HEK293 (cell line): ENCODE measurements around the gene SCYL1.

Experiments
- GLI2 ChIP-seq: fragments of 450-650 bp; formaldehyde crosslinking; IDR thresholded peaks from 2 replicates; pipeline ENCODE4; 2017; ENCODE audit warnings: missing biosample characterization, missing genetic modification characterization, low read depth, borderline replicate concordance
- OSR2 ChIP-seq: fragments of 450-650 bp; formaldehyde crosslinking; IDR thresholded peaks from 2 replicates; pipeline ENCODE4 v1.5.1; 2016; ENCODE audit warnings: missing biosample characterization, missing genetic modification characterization
- SCRT2 ChIP-seq: fragments of 450-650 bp; formaldehyde crosslinking; IDR thresholded peaks from 2 replicates; pipeline ENCODE4 v1.5.1; 2016; ENCODE audit warnings: missing biosample characterization, missing genetic modification characterization
- SP2 ChIP-seq: fragments of 450-650 bp; formaldehyde crosslinking; IDR thresholded peaks from 2 replicates; pipeline ENCODE4 v1.5.1; 2016; ENCODE audit warnings: missing biosample characterization, missing genetic modification characterization
- SP3 ChIP-seq: fragments of 450-650 bp; formaldehyde crosslinking; IDR thresholded peaks from 2 replicates; pipeline ENCODE4 v1.5.1; 2016; ENCODE audit warnings: missing biosample characterization, missing genetic modification characterization
- ZBTB11 ChIP-seq: fragments of 450-650 bp; formaldehyde crosslinking; conservative IDR thresholded peaks from 2 replicates; pipeline ENCODE4 v1.5.1; 2016; ENCODE audit warnings: low read depth, missing biosample characterization, missing genetic modification characterization
- ZBTB7A ChIP-seq: fragments of 450-650 bp; formaldehyde crosslinking; IDR thresholded peaks from 2 replicates; pipeline ENCODE4 v1.5.1; 2016; ENCODE audit warnings: low read depth, missing biosample characterization, missing genetic modification characterization
- ZNF175 ChIP-seq: fragments of 450-650 bp; formaldehyde crosslinking; IDR thresholded peaks from 2 replicates; pipeline ENCODE4 v1.5.1; 2016; ENCODE audit warnings: missing biosample characterization, missing genetic modification characterization
- ZNF184 ChIP-seq: fragments of 450-650 bp; IDR thresholded peaks from 2 replicates; pipeline ENCODE4 v1.5.1; 2018; ENCODE audit warnings: missing biosample characterization, mild to moderate bottlenecking, missing genetic modification characterization
- ZNF214 ChIP-seq: fragments of 450-650 bp; formaldehyde crosslinking; IDR thresholded peaks from 2 replicates; pipeline ENCODE4 v1.5.1; 2017; ENCODE audit warnings: missing biosample characterization, mild to moderate bottlenecking, missing genetic modification characterization, borderline replicate concordance
- ZNF223 ChIP-seq: fragments of 450-650 bp; formaldehyde crosslinking; IDR thresholded peaks from 2 replicates; pipeline ENCODE4 v1.5.1; 2016; ENCODE audit warnings: missing biosample characterization, missing genetic modification characterization
- ZNF391 ChIP-seq: fragments of 450-650 bp; formaldehyde crosslinking; IDR thresholded peaks from 2 replicates; pipeline ENCODE4 v1.5.1; 2016; ENCODE audit warnings: low read depth, missing biosample characterization, missing genetic modification characterization, borderline replicate concordance
- ZNF548 ChIP-seq: fragments of 450-650 bp; formaldehyde crosslinking; IDR thresholded peaks from 2 replicates; pipeline ENCODE4 v1.5.1; 2016; ENCODE audit warnings: missing biosample characterization, missing genetic modification characterization
- ZNF626 ChIP-seq: fragments of 450-650 bp; sonication (Bioruptor Pico); formaldehyde crosslinking; IDR thresholded peaks from 2 replicates; pipeline ENCODE4 v1.5.1; 2018; ENCODE audit warnings: missing biosample characterization, missing genetic modification characterization, inconsistent platforms
- ZNF639 ChIP-seq: fragments of 450-650 bp; formaldehyde crosslinking; IDR thresholded peaks from 2 replicates; pipeline ENCODE4 v1.5.1; 2016; ENCODE audit warnings: missing biosample characterization, missing genetic modification characterization
- ZNF660 ChIP-seq: fragments of 450-650 bp; IDR thresholded peaks from 2 replicates; pipeline ENCODE4 v1.5.1; 2018; ENCODE audit warnings: missing biosample characterization, mild to moderate bottlenecking, missing genetic modification characterization
- ZNF664 ChIP-seq: fragments of 450-650 bp; formaldehyde crosslinking; IDR thresholded peaks from 2 replicates; pipeline ENCODE4 v1.5.1; 2016; ENCODE audit warnings: missing biosample characterization, missing genetic modification characterization
- ZNF747 ChIP-seq: fragments of 450-650 bp; formaldehyde crosslinking; IDR thresholded peaks from 2 replicates; pipeline ENCODE4 v1.5.1; 2016; ENCODE audit warnings: missing biosample characterization, missing genetic modification characterization
- ZNF843 ChIP-seq: fragments of 450-650 bp; formaldehyde crosslinking; IDR thresholded peaks from 2 replicates; pipeline ENCODE4 v1.5.1; 2016; ENCODE audit warnings: missing biosample characterization, missing genetic modification characterization
- TF ChIP-seq, protein P1 (sequence below): fragments of 450-650 bp; formaldehyde crosslinking; IDR thresholded peaks from 2 replicates; pipeline ENCODE4 v1.5.1; 2016; ENCODE audit warnings: missing biosample characterization, missing genetic modification characterization
- TF ChIP-seq, protein P2 (sequence below): fragments of 450-650 bp; formaldehyde crosslinking; IDR thresholded peaks from 2 replicates; pipeline ENCODE4 v1.5.1; 2016; ENCODE audit warnings: missing biosample characterization, missing genetic modification characterization
- TF ChIP-seq, protein P3 (sequence below): fragments of 450-650 bp; formaldehyde crosslinking; IDR thresholded peaks from 2 replicates; pipeline ENCODE4 v1.5.1; 2016; ENCODE audit warnings: missing biosample characterization, missing genetic modification characterization, low read depth
- TF ChIP-seq, protein P4 (sequence below): fragments of 450-650 bp; formaldehyde crosslinking; IDR thresholded peaks from 2 replicates; pipeline ENCODE4 v1.5.1; 2017; ENCODE audit warnings: missing biosample characterization, mild to moderate bottlenecking, missing genetic modification characterization, moderate library complexity
- TF ChIP-seq, protein P5 (sequence below): fragments of 450-650 bp; formaldehyde crosslinking; IDR thresholded peaks from 2 replicates; pipeline ENCODE4 v1.5.1; 2016; ENCODE audit warnings: missing biosample characterization, missing genetic modification characterization

The SCYL1 gene

DNA sequence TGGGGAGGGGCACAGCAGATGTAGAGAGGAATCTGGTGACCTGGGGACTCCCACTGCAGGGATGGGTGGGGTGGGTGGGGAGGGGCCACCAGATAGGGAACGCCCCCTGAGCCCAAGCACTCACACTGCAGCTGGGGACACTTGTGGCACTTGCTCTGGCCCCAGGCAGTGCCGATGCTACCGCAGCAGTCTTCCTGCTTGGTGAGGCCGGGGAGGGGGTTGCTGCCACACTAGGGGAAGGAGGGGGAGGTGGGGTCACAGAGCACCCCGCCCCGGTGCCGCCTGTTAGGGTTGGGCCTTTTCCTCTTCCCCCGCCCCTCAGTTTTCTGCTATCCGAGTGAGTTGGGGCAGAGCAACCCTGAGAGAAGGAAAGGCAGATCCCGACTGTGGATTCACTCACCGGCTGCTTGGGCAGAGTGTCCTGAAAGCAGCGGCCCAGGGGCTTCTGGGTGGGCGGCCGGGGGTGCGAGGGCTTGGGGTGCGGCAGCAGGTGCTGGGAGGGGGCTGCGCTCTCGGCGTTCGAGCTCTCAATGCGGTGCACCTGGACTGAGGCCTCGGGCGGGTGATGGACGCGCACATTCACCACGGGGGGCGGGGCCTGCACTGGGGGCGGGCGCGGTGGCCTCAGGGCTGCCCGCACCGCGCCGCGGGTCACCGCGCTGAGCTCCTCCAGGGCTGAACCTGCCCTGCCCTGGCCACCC is 28.6 kb downstream of the SCYL1 start (continued):
- TF ChIP-seq, protein P1, sequence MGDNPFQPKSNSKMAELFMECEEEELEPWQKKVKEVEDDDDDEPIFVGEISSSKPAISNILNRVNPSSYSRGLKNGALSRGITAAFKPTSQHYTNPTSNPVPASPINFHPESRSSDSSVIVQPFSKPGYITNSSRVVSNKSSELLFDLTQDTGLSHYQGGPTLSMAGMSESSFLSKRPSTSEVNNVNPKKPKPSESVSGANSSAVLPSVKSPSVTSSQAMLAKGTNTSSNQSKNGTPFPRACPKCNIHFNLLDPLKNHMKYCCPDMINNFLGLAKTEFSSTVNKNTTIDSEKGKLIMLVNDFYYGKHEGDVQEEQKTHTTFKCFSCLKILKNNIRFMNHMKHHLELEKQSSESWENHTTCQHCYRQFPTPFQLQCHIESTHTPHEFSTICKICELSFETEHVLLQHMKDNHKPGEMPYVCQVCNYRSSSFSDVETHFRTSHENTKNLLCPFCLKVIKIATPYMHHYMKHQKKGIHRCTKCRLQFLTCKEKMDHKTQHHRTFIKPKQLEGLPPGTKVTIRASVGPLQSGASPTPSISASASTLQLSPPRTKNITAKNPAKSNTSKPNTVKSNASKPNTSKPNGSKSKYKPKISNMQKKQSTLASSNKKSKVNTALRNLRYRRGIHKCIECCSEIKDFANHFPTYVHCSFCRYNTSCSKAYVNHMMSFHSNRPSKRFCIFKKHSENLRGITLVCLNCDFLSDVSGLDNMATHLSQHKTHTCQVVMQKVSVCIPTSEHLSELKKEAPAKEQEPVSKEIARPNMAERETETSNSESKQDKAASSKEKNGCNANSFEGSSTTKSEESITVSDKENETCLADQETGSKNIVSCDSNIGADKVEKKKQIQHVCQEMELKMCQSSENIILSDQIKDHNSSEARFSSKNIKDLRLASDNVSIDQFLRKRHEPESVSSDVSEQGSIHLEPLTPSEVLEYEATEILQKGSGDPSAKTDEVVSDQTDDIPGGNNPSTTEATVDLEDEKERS (tag by site-specific recombination) = no peak
- TF ChIP-seq ZNF747 (tag by site-specific recombination) = no peak
- no peak for TF ChIP-seq ZBTB7A (tag by site-specific recombination)
- no peak for TF ChIP-seq ZNF664 (tag by site-specific recombination)
- no peak for TF ChIP-seq ZNF184
- TF ChIP-seq, protein P2, sequence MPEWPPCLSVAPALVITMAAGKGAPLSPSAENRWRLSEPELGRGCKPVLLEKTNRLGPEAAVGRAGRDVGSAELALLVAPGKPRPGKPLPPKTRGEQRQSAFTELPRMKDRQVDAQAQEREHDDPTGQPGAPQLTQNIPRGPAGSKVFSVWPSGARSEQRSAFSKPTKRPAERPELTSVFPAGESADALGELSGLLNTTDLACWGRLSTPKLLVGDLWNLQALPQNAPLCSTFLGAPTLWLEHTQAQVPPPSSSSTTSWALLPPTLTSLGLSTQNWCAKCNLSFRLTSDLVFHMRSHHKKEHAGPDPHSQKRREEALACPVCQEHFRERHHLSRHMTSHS (tag by site-specific recombination) = no peak
- no peak for TF ChIP-seq ZNF391 (tag by site-specific recombination)
- TF ChIP-seq, protein P3, sequence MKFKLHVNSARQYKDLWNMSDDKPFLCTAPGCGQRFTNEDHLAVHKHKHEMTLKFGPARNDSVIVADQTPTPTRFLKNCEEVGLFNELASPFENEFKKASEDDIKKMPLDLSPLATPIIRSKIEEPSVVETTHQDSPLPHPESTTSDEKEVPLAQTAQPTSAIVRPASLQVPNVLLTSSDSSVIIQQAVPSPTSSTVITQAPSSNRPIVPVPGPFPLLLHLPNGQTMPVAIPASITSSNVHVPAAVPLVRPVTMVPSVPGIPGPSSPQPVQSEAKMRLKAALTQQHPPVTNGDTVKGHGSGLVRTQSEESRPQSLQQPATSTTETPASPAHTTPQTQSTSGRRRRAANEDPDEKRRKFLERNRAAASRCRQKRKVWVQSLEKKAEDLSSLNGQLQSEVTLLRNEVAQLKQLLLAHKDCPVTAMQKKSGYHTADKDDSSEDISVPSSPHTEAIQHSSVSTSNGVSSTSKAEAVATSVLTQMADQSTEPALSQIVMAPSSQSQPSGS = no peak
- peak; percentile 54 for TF ChIP-seq SP2 (tag by site-specific recombination)
- peak; percentile 93 for TF ChIP-seq SCRT2 (tag by site-specific recombination)
- TF ChIP-seq, protein P4, sequence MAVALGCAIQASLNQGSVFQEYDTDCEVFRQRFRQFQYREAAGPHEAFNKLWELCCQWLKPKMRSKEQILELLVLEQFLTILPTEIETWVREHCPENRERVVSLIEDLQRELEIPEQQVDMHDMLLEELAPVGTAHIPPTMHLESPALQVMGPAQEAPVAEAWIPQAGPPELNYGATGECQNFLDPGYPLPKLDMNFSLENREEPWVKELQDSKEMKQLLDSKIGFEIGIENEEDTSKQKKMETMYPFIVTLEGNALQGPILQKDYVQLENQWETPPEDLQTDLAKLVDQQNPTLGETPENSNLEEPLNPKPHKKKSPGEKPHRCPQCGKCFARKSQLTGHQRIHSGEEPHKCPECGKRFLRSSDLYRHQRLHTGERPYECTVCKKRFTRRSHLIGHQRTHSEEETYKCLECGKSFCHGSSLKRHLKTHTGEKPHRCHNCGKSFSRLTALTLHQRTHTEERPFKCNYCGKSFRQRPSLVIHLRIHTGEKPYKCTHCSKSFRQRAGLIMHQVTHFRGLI (tag by site-specific recombination) = no peak
- TF ChIP-seq, protein P5, sequence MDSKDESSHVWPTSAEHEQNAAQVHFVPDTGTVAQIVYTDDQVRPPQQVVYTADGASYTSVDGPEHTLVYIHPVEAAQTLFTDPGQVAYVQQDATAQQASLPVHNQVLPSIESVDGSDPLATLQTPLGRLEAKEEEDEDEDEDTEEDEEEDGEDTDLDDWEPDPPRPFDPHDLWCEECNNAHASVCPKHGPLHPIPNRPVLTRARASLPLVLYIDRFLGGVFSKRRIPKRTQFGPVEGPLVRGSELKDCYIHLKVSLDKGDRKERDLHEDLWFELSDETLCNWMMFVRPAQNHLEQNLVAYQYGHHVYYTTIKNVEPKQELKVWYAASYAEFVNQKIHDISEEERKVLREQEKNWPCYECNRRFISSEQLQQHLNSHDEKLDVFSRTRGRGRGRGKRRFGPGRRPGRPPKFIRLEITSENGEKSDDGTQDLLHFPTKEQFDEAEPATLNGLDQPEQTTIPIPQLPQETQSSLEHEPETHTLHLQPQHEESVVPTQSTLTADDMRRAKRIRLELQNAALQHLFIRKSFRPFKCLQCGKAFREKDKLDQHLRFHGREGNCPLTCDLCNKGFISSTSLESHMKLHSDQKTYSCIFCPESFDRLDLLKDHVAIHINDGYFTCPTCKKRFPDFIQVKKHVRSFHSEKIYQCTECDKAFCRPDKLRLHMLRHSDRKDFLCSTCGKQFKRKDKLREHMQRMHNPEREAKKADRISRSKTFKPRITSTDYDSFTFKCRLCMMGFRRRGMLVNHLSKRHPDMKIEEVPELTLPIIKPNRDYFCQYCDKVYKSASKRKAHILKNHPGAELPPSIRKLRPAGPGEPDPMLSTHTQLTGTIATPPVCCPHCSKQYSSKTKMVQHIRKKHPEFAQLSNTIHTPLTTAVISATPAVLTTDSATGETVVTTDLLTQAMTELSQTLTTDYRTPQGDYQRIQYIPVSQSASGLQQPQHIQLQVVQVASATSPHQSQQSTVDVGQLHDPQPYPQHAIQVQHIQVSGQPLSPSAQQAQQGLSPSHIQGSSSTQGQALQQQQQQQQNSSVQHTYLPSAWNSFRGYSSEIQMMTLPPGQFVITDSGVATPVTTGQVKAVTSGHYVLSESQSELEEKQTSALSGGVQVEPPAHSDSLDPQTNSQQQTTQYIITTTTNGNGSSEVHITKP (tag by site-specific recombination) = peak; percentile 26; the same call in 1 of the 2 replicates
- 0 out of 2 replicates have a peak, but pooled peaks have one; percentile 9 for TF ChIP-seq OSR2 (tag by site-specific recombination)
- no peak for TF ChIP-seq ZNF548 (tag by site-specific recombination)
- no peak for TF ChIP-seq ZNF214 (tag by site-specific recombination)
- no peak for TF ChIP-seq ZNF223 (tag by site-specific recombination)
- no peak for TF ChIP-seq GLI2 (tag by site-specific recombination)
- no peak for TF ChIP-seq ZNF626 (tag by site-specific recombination)
- TF ChIP-seq ZNF843 = no peak
- no peak for TF ChIP-seq ZNF660 (tag by site-specific recombination)
- TF ChIP-seq ZBTB11 = no peak
- TF ChIP-seq ZNF639 (tag by site-specific recombination) = no peak
- TF ChIP-seq SP3 = peak; percentile 38; the same call in 1 of the 2 replicates
- TF ChIP-seq ZNF175 (tag by site-specific recombination) = no peak
